RWPE1 (cell line): ENCODE results near the gene LIG4.

ENCODE experiments used
- CTCF ChIA-PET: fragments of 350-600 bp; sonication (Branson Sonifier 250); formaldehyde crosslinking; extraction: SDS; loops from one replicate; lab custom pipeline; 2021; lab: Yijun Ruan, JAX
- POLR2A ChIA-PET: fragments of 400-600 bp; formaldehyde crosslinking; extraction: SDS; loops from one replicate; lab custom pipeline; 2020; ENCODE audit warnings: antibody characterized with exemption; ENCODE audit not compliant: low non-redundant PET; lab: Yijun Ruan, JAX
- DNase-seq: peaks from one replicate; pipeline ENCODE4 v3.0.0; 2012; ENCODE audit warnings: low spot score
- H3K27ac ChIP-seq: fragments of 450-650 bp; 2 replicates; pipeline ENCODE4 v1.5.1; 2017
- TF ChIP-seq, protein P1 (sequence below): fragments of 450-650 bp; conservative IDR thresholded peaks from 2 replicates; pipeline ENCODE4 v1.5.1; 2017; ENCODE audit warnings: low read depth, mild to moderate bottlenecking

LIG4 gene

DNA sequence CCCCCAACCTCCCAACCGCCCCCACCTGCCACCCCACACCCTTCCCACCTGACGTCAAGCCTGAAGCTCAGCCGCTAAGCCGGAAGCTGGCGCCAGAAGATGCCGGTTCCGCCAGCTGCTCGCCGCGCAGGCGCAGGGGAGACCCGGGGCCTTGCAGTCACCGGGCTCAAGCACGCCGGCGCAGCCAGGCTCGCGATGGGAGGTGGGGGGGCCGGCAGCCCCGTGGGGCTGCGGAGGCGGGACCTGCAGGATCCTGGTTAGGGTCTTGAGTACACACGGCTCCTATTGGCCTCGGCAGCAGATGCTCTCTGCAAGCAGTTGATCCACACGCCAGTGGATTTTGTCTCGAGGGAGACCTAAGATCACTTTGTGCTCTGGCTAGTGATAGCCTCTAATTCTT is at the start of gene LIG4:
LIG4 (minus strand) TSS at position 101 of the 400 bp plus-strand sequence. CDS start 4,268 bp downstream, outside the sequence.
- POLR2A ChIA-PET: no interaction called here
- H3K27ac ChIP-seq: peak within 1 kb of the TSS; percentile 45

DNA sequence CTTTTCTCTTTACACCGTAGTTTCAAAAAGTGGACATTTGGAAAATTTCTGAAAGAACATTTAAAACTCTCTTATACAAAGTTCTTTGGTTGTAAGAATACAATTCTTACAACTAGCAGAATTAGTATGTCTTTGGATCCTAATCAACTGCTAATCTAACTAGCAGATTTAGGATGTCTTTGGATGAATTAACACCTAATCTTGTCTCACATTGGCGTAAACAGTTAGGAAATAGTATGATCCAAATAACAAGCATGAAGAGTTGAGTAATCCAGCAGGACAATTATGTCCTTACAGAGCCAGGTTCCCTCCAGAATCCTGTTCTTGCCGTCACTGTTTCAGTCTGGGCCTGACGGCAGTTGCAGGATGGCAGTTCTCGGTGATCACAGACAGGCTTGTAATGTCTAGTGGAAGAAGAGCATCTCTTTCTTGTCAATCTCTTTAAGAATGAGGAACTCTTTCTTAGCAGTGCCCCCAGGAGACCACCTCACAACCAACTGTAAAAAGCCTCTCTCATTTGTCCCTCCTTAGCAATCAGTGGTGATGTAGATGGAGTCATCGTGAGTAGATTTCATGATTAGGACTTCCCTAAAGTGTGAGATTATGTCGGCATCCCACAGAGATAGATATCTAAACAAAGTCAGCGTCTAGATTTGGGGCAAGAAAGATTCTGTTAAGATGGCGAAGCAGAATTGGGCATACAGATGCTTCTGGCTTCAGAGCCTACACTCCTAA is 48.5 kb upstream of the LIG4 start:
- CTCF ChIA-PET: no interaction called here
- TF ChIP-seq, protein P1, sequence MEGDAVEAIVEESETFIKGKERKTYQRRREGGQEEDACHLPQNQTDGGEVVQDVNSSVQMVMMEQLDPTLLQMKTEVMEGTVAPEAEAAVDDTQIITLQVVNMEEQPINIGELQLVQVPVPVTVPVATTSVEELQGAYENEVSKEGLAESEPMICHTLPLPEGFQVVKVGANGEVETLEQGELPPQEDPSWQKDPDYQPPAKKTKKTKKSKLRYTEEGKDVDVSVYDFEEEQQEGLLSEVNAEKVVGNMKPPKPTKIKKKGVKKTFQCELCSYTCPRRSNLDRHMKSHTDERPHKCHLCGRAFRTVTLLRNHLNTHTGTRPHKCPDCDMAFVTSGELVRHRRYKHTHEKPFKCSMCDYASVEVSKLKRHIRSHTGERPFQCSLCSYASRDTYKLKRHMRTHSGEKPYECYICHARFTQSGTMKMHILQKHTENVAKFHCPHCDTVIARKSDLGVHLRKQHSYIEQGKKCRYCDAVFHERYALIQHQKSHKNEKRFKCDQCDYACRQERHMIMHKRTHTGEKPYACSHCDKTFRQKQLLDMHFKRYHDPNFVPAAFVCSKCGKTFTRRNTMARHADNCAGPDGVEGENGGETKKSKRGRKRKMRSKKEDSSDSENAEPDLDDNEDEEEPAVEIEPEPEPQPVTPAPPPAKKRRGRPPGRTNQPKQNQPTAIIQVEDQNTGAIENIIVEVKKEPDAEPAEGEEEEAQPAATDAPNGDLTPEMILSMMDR: no peak
- no peak for DNase-seq
- H3K27ac ChIP-seq: no peak overlapping the region
- POLR2A ChIA-PET: no interaction called here

More for the DNA sequence above, at the start of gene LIG4:
- DNase-seq: peak; percentile 83
- CTCF ChIA-PET: no interaction called here
- TF ChIP-seq, protein P1: no peak

DNA sequence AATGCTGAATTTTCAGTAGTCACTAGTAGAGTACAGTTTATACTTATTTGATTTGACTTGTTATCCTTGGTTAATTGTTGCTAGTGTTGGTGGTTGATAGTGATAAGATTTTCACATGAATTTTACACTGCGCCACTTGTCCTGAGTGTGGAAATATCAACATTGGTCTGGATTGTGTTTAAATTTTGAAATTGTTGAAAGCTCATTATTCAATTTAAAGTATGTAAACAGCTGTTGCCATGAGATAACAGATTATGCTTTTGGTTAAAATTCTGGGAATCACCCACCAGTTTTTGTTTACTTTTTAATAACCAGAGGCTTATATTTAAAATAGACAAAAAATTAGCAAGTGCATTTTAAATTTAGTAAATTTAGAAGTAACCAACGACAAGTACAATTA is 41.9 kb upstream of the LIG4 start:
- no peak for DNase-seq
- ChIA-PET CTCF (interaction anchor here (0.6 kb wide), 1 partner anchor 203 kb away, joined by 3 read pairs; no protein-coding TSS in a partner anchor), POLR2A (no interaction called here)
- TF ChIP-seq, protein P1: no peak
- no peak overlapping the region for H3K27ac ChIP-seq

DNA sequence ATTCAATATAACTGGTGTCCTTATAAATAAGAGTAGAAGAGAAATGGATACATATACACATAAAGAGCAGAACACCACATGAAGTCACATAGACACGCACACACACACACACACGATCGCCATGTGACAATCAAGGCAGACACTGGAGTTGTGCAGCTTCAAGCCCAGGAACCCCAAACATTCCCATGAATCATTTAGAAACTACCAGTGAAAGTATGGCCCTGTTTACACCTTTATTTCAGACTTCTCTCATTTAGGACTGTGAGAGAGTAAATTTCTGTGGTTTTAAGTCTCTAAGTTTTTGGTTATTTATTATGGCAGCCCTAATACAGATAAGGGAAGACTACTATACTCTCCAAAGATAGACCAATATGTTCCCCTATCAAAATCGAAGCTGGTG is 33.8 kb upstream of the LIG4 start:
- CTCF ChIA-PET: no interaction called here
- DNase-seq: no peak
- TF ChIP-seq, protein P1: no peak
- H3K27ac ChIP-seq: no peak overlapping the region
- POLR2A ChIA-PET: no interaction called here

DNA sequence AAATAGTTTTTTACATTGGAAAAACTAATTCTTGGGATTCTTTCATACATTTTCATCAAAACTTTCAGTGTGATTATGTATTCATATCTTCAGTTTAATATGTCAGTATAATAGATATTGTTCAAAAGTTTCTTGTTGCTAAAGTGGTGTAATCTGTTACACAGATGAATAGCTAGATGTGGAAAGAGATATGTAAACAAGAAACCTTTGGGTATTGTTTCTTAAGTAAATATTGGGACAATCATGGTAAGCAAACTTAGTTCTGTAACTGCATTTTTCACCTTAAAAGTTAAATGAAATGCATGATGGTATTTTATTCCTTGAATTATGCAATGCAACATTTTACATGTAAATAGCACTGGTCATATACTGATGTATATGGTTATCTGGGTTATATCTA is 15.0 kb upstream of the LIG4 start:
- TF ChIP-seq, protein P1: no peak
- no peak overlapping the region for H3K27ac ChIP-seq
- ChIA-PET POLR2A (no interaction called here), CTCF (no interaction called here)
- no peak for DNase-seq

DNA sequence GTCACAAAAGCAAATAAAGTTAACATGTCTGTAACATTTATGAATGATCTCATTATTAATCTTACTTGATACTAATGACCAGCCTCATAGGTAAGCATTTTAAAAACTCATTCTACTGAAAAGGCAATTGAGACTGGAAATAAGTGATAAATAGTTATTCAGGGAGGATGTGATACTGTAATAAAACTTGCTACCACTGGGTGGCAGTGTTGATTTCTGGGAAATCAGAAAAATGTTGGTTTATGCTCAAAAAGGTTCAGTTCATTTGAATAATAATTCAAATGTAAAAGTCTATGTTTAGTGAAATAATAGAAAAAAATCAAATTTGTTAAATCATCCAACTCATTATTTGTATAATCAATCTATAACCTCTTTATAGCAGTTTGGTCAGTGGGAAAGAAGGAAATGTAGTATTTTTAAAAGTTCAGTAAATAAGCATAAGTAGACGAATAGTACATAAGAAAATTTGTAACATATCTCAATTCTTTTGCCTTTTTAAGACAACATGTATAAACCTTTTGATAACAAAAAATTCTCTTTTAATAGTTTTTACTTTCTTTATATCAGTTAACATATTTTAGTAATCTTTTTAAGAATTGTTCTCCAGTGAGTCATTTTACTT is 12.4 kb upstream of the LIG4 start:
- H3K27ac ChIP-seq: no peak overlapping the region
- ChIA-PET CTCF (interaction anchor here (0.6 to 0.7 kb wide), 2 partner anchors 117 to 435 kb away, joined by 3 read pairs; no protein-coding TSS in a partner anchor), POLR2A (no interaction called here)
- TF ChIP-seq, protein P1: peak; percentile 79
- DNase-seq: peak; percentile 21
